Measurements from ENCODE around the gene SLITRK5. TPM values are rescaled to one million over a fixed set of nuclear protein-coding genes. Genes with fewer than 3 reads are reported as not detected.

The SLITRK5 gene
- total RNA-seq, 2 experiments from 2014 or later, result 10.6 to 20.0 TPM

DNA sequence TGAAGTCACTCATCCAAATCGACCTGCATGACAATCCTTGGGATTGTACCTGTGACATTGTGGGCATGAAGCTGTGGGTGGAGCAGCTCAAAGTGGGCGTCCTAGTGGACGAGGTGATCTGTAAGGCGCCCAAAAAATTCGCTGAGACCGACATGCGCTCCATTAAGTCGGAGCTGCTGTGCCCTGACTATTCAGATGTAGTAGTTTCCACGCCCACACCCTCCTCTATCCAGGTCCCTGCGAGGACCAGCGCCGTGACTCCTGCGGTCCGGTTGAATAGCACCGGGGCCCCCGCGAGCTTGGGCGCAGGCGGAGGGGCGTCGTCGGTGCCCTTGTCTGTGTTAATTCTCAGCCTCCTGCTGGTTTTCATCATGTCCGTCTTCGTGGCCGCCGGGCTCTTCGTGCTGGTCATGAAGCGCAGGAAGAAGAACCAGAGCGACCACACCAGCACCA is 5.9 kb downstream of the SLITRK5 start:
- Histone ChIP-seq H3K4me3 (ENCODE audit: low read depth, low read length, poor library complexity, severe bottlenecking) (peak overlapping the region; percentile 69), H3K4me2 (ENCODE audit: low read length) (peak overlapping the region; percentile 80), H3K9me3 (ENCODE audit: low read length) (no peaks in the 10 kb centered on the region), H3K27ac (ENCODE audit: low read depth, low read length, poor library complexity, severe bottlenecking) (peak overlapping the region; percentile 88), H3K4me1 (ENCODE audit: insufficient read depth, low read length, poor library complexity, severe bottlenecking) (peaks cover 68% of the 10 kb centered on the region), H3K79me2 (ENCODE audit: insufficient read depth, low read depth, low read length) (peaks cover 82% of the 10 kb centered on the region), H3K36me3 (ENCODE audit: insufficient read depth, low read length) (peaks cover 43% of the 10 kb centered on the region), H3K9me2 (ENCODE audit: insufficient read depth, low read length) (no peaks in the 10 kb centered on the region), H4K20me1 (ENCODE audit: insufficient read depth, low read length) (no peaks in the 10 kb centered on the region), H2AFZ (ENCODE audit: low read length) (peak overlapping the region; percentile 79; the same call in 1 of the 2 replicates)
- ChIA-PET POLR2A (interaction anchor here (0.5 to 2.2 kb wide), 4 partner anchors 11 to 233 kb away, joined by 3 to 7 read pairs (median 4); no protein-coding TSS in a partner anchor), CTCF (ENCODE audit: unreplicated experiment) (no interaction called here)
- BruUV-seq (replicated peaks), result no TSS peak
- no peak for DNase-seq (ENCODE audit: low spot score)
- intact Hi-C loops (cut with micrococcal nuclease; ENCODE audit: unreplicated experiment), result loop anchor here (1.0 kb wide), 1 partner anchor 233 kb away; no protein-coding TSS in a partner anchor
- TF ChIP-seq, protein P1, sequence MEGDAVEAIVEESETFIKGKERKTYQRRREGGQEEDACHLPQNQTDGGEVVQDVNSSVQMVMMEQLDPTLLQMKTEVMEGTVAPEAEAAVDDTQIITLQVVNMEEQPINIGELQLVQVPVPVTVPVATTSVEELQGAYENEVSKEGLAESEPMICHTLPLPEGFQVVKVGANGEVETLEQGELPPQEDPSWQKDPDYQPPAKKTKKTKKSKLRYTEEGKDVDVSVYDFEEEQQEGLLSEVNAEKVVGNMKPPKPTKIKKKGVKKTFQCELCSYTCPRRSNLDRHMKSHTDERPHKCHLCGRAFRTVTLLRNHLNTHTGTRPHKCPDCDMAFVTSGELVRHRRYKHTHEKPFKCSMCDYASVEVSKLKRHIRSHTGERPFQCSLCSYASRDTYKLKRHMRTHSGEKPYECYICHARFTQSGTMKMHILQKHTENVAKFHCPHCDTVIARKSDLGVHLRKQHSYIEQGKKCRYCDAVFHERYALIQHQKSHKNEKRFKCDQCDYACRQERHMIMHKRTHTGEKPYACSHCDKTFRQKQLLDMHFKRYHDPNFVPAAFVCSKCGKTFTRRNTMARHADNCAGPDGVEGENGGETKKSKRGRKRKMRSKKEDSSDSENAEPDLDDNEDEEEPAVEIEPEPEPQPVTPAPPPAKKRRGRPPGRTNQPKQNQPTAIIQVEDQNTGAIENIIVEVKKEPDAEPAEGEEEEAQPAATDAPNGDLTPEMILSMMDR (conservative IDR thresholded peaks at IDR 0.05; ENCODE audit: low read length), result no peak
- no peak for TF ChIP-seq EZH2phosphoT487 (IDR thresholded peaks at IDR 0.05; ENCODE audit: borderline replicate concordance, low read depth, low read length)

DNA sequence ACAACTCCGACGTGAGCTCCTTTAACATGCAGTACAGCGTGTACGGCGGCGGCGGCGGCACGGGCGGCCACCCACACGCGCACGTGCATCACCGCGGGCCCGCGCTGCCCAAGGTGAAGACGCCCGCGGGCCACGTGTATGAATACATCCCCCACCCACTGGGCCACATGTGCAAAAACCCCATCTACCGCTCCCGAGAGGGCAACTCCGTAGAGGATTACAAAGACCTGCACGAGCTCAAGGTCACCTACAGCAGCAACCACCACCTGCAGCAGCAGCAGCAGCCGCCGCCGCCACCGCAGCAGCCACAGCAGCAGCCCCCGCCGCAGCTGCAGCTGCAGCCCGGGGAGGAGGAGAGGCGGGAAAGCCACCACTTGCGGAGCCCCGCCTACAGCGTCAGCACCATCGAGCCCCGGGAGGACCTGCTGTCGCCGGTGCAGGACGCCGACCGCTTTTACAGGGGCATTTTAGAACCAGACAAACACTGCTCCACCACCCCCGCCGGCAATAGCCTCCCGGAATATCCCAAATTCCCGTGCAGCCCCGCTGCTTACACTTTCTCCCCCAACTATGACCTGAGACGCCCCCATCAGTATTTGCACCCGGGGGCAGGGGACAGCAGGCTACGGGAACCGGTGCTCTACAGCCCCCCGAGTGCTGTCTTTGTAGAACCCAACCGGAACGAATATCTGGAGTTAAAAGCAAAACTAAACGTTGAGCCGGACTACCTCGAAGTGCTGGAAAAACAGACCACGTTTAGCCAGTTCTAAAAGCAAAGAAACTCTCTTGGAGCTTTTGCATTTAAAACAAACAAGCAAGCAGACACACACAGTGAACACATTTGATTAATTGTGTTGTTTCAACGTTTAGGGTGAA is 6.6 kb downstream of the SLITRK5 start:
- H3K9me3 ChIP-seq (ENCODE audit: low read length), result no peaks in the 10 kb centered on the region
- intact Hi-C loops (cut with micrococcal nuclease; ENCODE audit: unreplicated experiment), result loop anchor here (1.0 kb wide), 1 partner anchor 233 kb away; no protein-coding TSS in a partner anchor
- H3K4me3 ChIP-seq (ENCODE audit: low read depth, low read length, poor library complexity, severe bottlenecking), result peak overlapping the region; percentile 69
- ChIA-PET POLR2A (interaction anchor here (0.7 to 2.2 kb wide), 4 partner anchors 12 to 378 kb away, joined by 3 to 7 read pairs (median 4); no protein-coding TSS in a partner anchor), CTCF (ENCODE audit: unreplicated experiment) (no interaction called here)
- BruUV-seq (replicated peaks), result no TSS peak
- H4K20me1 ChIP-seq (ENCODE audit: insufficient read depth, low read length), result no peaks in the 10 kb centered on the region
- H3K27ac ChIP-seq (ENCODE audit: low read depth, low read length, poor library complexity, severe bottlenecking), result peak overlapping the region; percentile 88
- H3K79me2 ChIP-seq (ENCODE audit: insufficient read depth, low read depth, low read length), result peaks cover 88% of the 10 kb centered on the region
- peak overlapping the region; percentile 79 for H2AFZ ChIP-seq (ENCODE audit: low read length)
- TF ChIP-seq, protein P1 (conservative IDR thresholded peaks at IDR 0.05; ENCODE audit: low read length), result no peak
- TF ChIP-seq EZH2phosphoT487 (IDR thresholded peaks at IDR 0.05; ENCODE audit: borderline replicate concordance, low read depth, low read length), result no peak
- peaks cover 75% of the 10 kb centered on the region for H3K4me1 ChIP-seq (ENCODE audit: insufficient read depth, low read length, poor library complexity, severe bottlenecking)
- H3K36me3 ChIP-seq (ENCODE audit: insufficient read depth, low read length), result peaks cover 50% of the 10 kb centered on the region
- H3K4me2 ChIP-seq (ENCODE audit: low read length), result peak overlapping the region; percentile 80
- DNase-seq (ENCODE audit: low spot score), result peak; percentile 94
- no peaks in the 10 kb centered on the region for H3K9me2 ChIP-seq (ENCODE audit: insufficient read depth, low read length)
